Sigmoid colon (tissue), 7 donors: Measurements from ENCODE around the gene AP5M1. TPM values are rescaled to one million over a fixed set of nuclear protein-coding genes. Genes with fewer than 3 reads are reported as not detected.

Experiments
- DNase-seq: peaks from one replicate; pipeline ENCODE4 v3.0.0-alpha.2; 2019
- H3K27ac ChIP-seq, 4 donors: fragments of 200-600 bp; sonication (generic); one replicate each; pipeline ENCODE4 v1.5.1; 2016 to 2019; ENCODE audit warnings: mild to moderate bottlenecking in 1 of 4
- H3K27me3 ChIP-seq, 3 donors: fragments of 200-600 bp; sonication (generic); one replicate each; pipeline ENCODE4 v1.5.1; 2019; ENCODE audit warnings: mild to moderate bottlenecking in 1 of 3
- H3K36me3 ChIP-seq, 4 donors: fragments of 200-600 bp; sonication (generic); one replicate each; pipeline ENCODE4 v1.5.1; 2016 to 2019
- H3K4me1 ChIP-seq, 4 donors: fragments of 200-600 bp; sonication (generic); one replicate each; pipeline ENCODE4 v1.5.1; 2017 to 2019
- H3K4me3 ChIP-seq, 4 donors: fragments of 200-600 bp; sonication (generic); one replicate each; pipeline ENCODE4 v1.5.1; 2017 to 2019; ENCODE audit warnings: mild to moderate bottlenecking in 2 of 4, moderate library complexity in 1 of 4
- H3K9me3 ChIP-seq, 4 donors: fragments of 200-600 bp in 3 of 4; sonication (generic) in 3 of 4; one replicate each; pipeline versions ENCODE4 v1.5.1 to v1.6.1; 2013 to 2019
- EP300 ChIP-seq, 4 donors: sonication (generic); formaldehyde crosslinking; IDR thresholded peaks; one replicate each; pipeline ENCODE4 v1.6.1; 2017; ENCODE audit warnings: antibody characterized with exemption in 4 of 4
- POLR2A ChIP-seq, 2 donors: fragments of 450-650 bp; IDR thresholded peaks; one replicate each; pipeline ENCODE4 v1.6.1; 2016; ENCODE audit warnings: antibody characterized with exemption in 2 of 2, mild to moderate bottlenecking in 2 of 2, moderate library complexity in 2 of 2
- POLR2AphosphoS5 ChIP-seq, 4 donors: sonication (generic); formaldehyde crosslinking; IDR thresholded peaks; one replicate each; pipeline ENCODE4 v1.6.1; 2017; ENCODE audit warnings: antibody characterized with exemption in 4 of 4
- WGBS, 2 donors: extraction: QIAGEN DNeasy Blood & Tissue Kit; methylation state at CpG; one replicate each; pipeline ENCODE4 v1.1.7; 2013; 5-methylcytosine and 5-hydroxymethylcytosine counted together
- intact Hi-C: fragments of 100-400 bp; cut with DNase I; formaldehyde crosslinking; loops from one replicate; pipeline ENCODE4 v1.15.1; 2023
- polyA plus RNA-seq, 3 donors: library from polyadenylated mRNA; stranded (reverse); fragments of 200-250 nt; gene quantifications; one replicate each; pipeline ENCODE4 v1.2.3, GENCODE V29; 2013
- total RNA-seq, 4 donors: library from RNA; depleted of rRNA; stranded (reverse); fragments of >200 nt; gene quantifications; one replicate each; pipeline ENCODE4 v1.1.0, GENCODE V29; 2016
- TF ChIP-seq, protein P1 (sequence below), 4 experiments: fragments of 450-650 bp in 3 of 4; fragments of 200-600 bp in 1 of 4; IDR thresholded peaks; one replicate each; pipeline ENCODE4 v1.5.1; 2016 to 2019; ENCODE audit warnings: antibody characterized with exemption in 4 of 4, mild to moderate bottlenecking in 3 of 4, moderate library complexity in 2 of 4
- donor health status: healthy with polysubstance abuse.
- donor health status: Bipolar disorder and iron deficiency.
- donor health status: healthy.

AP5M1 gene
- total and polyA plus RNA-seq, 7 donors = 16.1 to 38.8 (median 21.4) TPM

GRCh38 chr14:57314396-57315089 lies 45.8 kb downstream of the AP5M1 start:
- Histone ChIP-seq H3K36me3 (no peaks in the 10 kb centered on the region), H3K4me3 (no peak overlapping the region), H3K27me3 (no peaks in the 10 kb centered on the region), H3K27ac (no peak overlapping the region), H3K9me3 (no peaks in the 10 kb centered on the region), H3K4me1 (no peaks in the 10 kb centered on the region)
- intact Hi-C loops = loop anchor here (10.0 kb wide), 1 partner anchor 660 kb away; no protein-coding TSS in a partner anchor
- WGBS, 2 donors = 50 to 71% methylated on average over 7 of the region's 7 CpGs
- no peak for TF ChIP-seq POLR2A (IDR thresholded peaks at IDR 0.05)
- no peak for TF ChIP-seq EP300 (IDR thresholded peaks at IDR 0.05)
- TF ChIP-seq POLR2AphosphoS5 (IDR thresholded peaks at IDR 0.05) = no peak
- TF ChIP-seq, protein P1, sequence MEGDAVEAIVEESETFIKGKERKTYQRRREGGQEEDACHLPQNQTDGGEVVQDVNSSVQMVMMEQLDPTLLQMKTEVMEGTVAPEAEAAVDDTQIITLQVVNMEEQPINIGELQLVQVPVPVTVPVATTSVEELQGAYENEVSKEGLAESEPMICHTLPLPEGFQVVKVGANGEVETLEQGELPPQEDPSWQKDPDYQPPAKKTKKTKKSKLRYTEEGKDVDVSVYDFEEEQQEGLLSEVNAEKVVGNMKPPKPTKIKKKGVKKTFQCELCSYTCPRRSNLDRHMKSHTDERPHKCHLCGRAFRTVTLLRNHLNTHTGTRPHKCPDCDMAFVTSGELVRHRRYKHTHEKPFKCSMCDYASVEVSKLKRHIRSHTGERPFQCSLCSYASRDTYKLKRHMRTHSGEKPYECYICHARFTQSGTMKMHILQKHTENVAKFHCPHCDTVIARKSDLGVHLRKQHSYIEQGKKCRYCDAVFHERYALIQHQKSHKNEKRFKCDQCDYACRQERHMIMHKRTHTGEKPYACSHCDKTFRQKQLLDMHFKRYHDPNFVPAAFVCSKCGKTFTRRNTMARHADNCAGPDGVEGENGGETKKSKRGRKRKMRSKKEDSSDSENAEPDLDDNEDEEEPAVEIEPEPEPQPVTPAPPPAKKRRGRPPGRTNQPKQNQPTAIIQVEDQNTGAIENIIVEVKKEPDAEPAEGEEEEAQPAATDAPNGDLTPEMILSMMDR (IDR thresholded peaks at IDR 0.05) = no peak
- no peak for DNase-seq

DNA sequence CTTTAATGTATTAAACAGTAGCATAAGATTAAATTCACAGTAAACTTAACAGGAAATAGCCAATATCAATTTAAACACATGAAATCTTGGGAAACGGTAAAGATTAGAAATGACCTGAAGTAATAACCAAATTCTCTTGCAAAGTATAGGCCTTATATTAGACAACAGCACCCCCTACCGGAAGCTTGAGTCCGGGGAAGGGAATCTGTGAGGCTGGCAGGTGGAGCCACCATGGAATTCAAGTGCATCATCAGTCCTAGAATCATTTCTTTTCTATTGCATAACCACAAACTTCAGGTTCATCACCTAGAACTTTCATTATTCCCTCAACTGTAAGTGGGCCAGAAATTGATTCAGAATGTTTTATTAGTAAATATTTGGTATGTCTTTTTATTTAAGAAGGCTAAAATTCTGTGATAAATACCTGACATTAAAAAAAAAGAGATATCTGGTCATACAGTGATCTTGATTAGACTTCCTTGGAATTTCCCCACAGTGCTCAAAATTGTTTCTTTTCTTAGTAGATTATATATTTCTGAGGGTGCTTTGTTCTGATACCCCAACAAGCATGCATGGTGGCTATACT lies 48.6 kb downstream of the AP5M1 start:
- DNase-seq = peak; percentile 74
- Histone ChIP-seq H3K27ac (no peak overlapping the region), H3K4me3 (no peak overlapping the region), H3K9me3 (no peaks in the 10 kb centered on the region), H3K4me1 (no peaks in the 10 kb centered on the region), H3K27me3 (no peaks in the 10 kb centered on the region), H3K36me3 (no peaks in the 10 kb centered on the region)
- TF ChIP-seq EP300 (IDR thresholded peaks at IDR 0.05) (no peak), POLR2AphosphoS5 (IDR thresholded peaks at IDR 0.05) (no peak)
- TF ChIP-seq, protein P1 (IDR thresholded peaks at IDR 0.05) = peak; percentile 43 to 72 (median 50)
- intact Hi-C loops = loop anchor here (2.0 to 10.0 kb wide), 2 partner anchors 663 to 827 kb away; no protein-coding TSS in a partner anchor
- WGBS, 2 donors = 1 to 2% methylated on average over 3 of the region's 3 CpGs

- no peak overlapping the region for H3K4me3 ChIP-seq
- DNase-seq = no peak
- no peaks in the 10 kb centered on the region for H3K27me3 ChIP-seq
- H3K36me3 ChIP-seq = no peaks in the 10 kb centered on the region
- WGBS, 2 donors = 41 to 56% methylated on average over 2 of the region's 2 CpGs
- H3K27ac ChIP-seq = no peak overlapping the region
- TF ChIP-seq EP300 (IDR thresholded peaks at IDR 0.05) (no peak), POLR2A (IDR thresholded peaks at IDR 0.05) (no peak), POLR2AphosphoS5 (IDR thresholded peaks at IDR 0.05) (no peak)
- TF ChIP-seq, protein P1 (IDR thresholded peaks at IDR 0.05) = no peak
- H3K4me1 ChIP-seq = no peaks in the 10 kb centered on the region
- H3K9me3 ChIP-seq = no peaks in the 10 kb centered on the region
- intact Hi-C loops = loop anchor here (10.0 kb wide), 1 partner anchor 665 kb away; no protein-coding TSS in a partner anchor
Observed at GRCh38 chr14:57319636-57320192, 50.9 kb downstream of the AP5M1 start.

DNA sequence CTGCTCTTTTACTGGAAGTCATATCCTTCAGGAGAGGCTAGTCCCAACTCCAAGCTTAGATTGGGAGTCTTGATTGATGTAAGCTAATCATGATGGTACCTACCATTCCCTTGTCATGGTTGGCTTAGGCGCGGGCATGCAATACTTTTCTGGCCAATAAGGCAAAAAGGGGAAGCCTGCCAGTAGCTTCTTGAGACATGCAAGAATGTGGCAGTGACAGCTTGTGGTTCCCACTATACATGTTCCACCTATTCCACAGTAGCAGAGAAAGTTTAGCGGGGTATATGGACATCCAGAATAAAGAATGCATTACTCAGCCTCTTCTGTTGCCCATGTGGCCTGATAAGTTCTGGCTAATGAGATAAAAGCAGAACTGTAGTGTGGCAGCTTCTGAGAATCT lies 55.0 kb downstream of the AP5M1 start:
- H3K27me3 ChIP-seq = no peaks in the 10 kb centered on the region
- intact Hi-C loops = no loop called here

More for the DNA sequence above, 55.0 kb downstream of the AP5M1 start:
- H3K9me3 ChIP-seq = no peaks in the 10 kb centered on the region
- DNase-seq = no peak
- H3K36me3 ChIP-seq = no peaks in the 10 kb centered on the region
- H3K4me1 ChIP-seq = no peaks in the 10 kb centered on the region
- no peak for TF ChIP-seq EP300 (IDR thresholded peaks at IDR 0.05)
- TF ChIP-seq, protein P1 (IDR thresholded peaks at IDR 0.05) = no peak
- WGBS, 2 donors = 94 to 95% methylated on average over 3 of the region's 3 CpGs
- no peak overlapping the region for H3K4me3 ChIP-seq
- no peak overlapping the region for H3K27ac ChIP-seq
